Thyroid gland (tissue), 4 donors: ENCODE data around the gene SLC4A3.

Experiments
- POLR2A ChIP-seq, 2 donors: fragments of 450-650 bp; IDR thresholded peaks; one replicate each; pipeline ENCODE4 v1.6.1; 2017; ENCODE audit warnings: antibody characterized with exemption in 2 of 2, mild to moderate bottlenecking in 2 of 2, moderate library complexity in 1 of 2
- TF ChIP-seq, protein P1 (sequence below), 6 experiments: fragments of 200-600 bp in 3 of 6; fragments of 450-650 bp in 3 of 6; sonication (generic) in 3 of 6; IDR thresholded peaks; one replicate each; pipeline ENCODE4 v1.5.1; 2016 to 2019; ENCODE audit warnings: antibody characterized with exemption in 6 of 6, mild to moderate bottlenecking in 2 of 6, inconsistent platforms in 1 of 6, moderate library complexity in 1 of 6

DNA sequence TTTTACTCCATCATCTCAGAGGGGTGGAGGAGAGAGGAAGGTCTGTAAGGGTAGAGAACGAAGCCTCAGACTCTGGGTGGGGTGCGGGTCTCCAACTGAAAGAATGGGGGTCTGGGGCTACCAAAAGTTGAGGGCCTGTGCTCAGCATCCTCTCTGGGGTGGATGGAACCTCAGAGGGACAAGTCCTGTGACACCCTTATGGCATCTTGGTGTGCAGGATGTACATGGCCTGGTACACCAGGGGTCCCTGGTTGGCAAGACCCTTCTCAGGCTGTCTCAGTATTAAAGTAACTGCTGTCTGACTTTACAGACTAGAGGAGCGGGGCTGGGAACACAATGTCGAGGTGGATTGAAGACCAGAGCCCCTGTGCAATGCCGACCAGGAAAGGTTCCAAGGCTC, 2.3 kb upstream of the SLC4A3 start:
- TF ChIP-seq, protein P1, sequence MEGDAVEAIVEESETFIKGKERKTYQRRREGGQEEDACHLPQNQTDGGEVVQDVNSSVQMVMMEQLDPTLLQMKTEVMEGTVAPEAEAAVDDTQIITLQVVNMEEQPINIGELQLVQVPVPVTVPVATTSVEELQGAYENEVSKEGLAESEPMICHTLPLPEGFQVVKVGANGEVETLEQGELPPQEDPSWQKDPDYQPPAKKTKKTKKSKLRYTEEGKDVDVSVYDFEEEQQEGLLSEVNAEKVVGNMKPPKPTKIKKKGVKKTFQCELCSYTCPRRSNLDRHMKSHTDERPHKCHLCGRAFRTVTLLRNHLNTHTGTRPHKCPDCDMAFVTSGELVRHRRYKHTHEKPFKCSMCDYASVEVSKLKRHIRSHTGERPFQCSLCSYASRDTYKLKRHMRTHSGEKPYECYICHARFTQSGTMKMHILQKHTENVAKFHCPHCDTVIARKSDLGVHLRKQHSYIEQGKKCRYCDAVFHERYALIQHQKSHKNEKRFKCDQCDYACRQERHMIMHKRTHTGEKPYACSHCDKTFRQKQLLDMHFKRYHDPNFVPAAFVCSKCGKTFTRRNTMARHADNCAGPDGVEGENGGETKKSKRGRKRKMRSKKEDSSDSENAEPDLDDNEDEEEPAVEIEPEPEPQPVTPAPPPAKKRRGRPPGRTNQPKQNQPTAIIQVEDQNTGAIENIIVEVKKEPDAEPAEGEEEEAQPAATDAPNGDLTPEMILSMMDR (IDR thresholded peaks at IDR 0.05) = no peak
- no peak for TF ChIP-seq POLR2A (IDR thresholded peaks at IDR 0.05)
